Measurements from ENCODE around the gene PCBD1.
"Not testable (repeated sequence)": the region's sequence is repeated elsewhere in the genome, so short reads cannot be mapped to it uniquely, and the experiment has no call there.

The PCBD1 gene

DNA sequence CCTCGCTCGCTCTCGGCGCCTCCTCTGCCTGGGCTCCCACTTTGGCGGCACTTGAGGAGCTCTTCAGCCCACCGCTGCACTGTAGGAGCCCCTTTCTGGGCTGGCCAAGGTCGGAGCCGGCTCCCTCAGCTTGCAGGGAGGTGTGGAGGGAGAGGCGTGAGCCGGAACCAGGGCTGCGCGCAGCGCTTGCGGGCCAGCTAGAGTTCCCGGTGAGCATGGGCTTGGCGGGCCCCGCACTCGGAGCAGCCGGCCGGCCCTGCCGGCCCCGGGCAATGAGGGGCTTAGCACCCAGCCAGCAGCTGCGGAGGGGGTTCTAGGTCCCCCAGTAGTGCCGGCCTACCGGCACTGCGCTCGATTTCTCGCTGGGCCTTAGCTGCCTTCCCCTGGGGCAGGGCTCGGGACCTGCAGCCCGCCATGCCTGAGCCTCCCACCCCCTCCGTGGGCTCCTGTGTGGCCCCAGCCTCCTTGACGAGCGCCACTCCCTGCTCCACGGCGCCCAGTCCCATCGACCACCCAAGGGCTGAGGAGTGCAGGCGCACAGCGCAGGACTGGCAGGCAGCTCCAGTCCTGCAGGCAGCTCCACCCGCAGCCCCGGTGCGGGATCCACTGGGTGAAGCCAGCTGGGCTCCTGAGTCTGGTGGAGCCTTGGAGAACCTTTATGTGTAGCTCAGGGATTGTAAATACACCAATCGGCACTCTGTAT lies 26.7 kb downstream of the PCBD1 start:
- not testable (repeated sequence) for DNase-seq

DNA sequence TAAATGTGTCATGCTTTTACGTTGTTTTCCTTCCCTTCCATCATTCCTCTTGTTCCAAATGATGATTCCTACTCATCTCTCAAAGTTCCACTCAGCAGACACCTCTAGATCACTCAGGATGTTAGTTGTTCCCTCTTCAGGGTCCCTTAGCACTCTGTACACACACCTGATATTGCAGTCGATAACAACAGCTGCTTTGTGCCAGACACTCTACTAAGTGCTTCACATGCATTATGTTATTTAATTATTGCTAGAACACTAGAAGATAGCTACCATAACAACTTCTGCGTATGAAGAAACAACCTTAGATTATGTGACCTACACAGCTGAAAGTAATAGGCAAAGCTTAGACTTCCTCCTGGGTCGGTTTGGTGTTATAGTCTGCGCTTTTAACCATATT lies 29.6 kb downstream of the PCBD1 start:
- no peak for DNase-seq

DNA sequence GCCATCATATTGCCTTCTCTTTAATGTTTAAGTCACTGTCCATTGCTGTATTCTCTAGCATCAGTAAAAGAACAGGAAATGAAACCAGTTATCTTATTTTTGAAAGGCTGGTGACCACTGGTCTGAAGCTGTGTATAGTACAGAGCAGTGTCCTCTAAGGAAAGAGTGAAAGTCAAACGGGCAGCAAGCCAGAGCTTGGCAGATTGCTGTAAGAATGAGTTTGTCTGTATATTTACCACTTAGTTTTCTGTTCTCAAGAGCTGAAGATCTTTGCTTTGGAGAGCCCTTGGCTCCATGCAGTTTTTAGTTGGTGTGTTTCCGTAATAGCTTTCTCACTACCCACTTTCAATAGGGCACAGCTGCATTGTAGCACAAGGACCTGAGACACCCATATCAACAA lies 31.9 kb downstream of the PCBD1 start:
- DNase-seq, result no peak

DNA sequence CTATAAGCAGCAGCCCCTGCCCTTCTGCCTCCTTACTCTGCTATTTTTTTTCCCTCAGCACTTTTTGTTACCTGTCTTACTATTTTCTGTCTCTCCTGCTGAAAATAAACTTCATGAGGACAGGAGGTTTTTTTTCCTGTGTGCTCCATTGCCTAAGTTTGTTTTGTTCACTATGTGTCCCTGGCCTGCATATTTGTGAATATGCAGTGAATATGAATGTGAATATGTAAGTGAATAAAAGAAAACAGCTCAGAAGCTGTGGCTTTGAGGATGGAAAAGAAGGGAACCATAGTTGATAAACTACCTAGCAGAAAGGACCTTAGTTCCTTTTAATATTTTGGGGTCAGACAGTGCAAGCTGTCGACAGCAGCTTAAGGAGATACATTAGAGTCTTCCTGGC lies 34.9 kb downstream of the PCBD1 start:
- no peak for DNase-seq

DNA sequence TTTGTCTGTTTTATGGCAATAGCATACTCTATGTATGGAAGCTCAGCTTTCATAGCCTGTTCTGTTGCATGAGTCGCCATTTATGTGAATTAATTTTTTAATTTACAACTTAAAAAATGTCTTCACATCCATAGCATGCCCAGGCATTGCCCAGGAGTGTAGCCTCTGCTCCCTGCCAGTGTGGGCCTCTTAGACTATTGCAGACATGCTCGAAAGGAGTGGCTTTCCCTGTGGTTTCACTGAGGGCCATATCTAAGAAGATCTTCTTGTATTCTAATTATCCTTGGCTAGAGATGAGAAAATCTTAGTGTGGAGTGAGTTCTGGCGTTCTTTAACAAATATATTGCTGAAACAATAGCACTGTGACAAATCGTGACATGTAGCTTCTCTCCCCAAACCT lies 35.3 kb downstream of the PCBD1 start:
- DNase-seq, result no peak

DNA sequence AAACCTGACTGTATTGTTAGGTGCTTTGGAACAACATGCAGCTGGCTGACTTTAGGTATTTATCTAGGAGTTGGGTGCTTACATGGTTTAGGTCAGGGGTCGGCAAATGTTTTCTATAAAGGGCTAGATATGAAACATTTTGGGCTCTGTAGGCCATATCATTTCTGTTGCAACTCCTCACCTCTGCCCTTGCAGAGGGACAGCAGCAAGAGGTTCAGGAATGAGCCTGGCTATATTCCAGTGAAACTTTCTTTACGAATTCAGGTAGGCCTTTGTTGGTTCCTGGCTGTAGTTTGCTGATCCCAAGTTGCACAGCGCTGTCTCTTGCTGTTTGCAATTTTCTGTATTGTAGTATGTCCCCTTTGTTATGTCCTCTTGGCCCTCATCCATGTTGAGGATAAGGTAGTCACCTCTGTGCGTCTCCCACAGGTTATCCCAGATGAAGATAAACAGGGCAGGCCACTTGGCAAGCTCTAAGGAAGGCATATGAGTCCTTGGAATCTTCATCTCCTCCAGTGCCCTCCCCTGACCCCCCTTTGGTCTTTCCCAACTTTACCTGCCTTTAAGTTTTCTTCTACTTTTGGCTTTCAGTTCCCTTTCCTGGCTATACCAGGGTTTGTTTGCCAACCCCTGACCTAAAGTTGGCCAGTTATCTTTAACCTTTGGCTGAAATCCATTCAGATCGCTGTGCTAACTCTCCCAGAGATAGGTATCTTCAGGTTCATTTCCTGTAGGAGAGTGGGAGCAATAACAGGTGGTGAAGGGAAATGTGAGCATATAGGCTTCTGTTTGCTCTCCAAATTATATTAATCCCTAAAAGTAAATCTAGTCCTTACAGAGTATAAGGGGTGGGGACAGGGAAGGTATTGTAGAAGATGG lies 36.5 kb downstream of the PCBD1 start:
- no peak for DNase-seq

DNA sequence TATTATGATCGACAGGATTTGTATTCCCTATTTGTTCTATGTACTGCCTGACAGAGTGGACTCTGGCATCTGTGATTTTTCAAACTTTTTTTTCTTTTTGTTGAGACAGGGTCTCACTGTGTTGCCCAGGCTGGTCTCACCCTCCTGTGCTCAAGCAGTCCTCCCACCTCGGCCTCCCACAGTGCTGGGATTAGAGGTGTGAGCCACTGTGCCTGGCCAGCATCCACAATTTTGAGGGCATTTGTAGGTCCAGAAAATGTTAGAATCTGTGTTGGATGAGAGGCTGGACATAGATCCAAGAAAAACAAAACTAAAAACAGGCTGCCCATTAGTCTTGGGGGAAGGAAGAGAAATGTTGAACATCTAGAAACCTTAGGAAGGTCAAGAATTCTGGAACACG lies 38.3 kb downstream of the PCBD1 start:
- no peak for DNase-seq

DNA sequence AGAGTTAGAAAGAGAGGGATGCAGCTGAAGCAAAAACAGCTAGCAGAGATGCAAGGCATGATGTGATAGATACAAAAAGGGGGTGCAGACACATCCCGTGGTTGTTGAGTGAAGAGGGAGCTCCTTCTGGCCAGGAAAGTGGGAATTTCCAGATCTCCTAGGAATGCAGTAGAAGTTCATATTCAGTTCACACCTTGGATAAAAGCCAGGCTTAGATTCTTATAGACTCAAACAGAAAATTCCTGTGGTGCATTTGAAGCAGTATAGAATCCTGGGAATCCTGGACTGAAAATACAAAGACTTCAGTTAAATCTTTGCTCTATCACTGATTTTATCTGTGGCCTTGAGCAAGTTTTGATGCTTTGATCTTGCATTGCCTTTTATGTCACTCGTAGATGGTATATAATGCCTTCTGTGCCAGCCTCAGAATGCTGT lies 38.8 kb downstream of the PCBD1 start:
- no peak for DNase-seq

DNA sequence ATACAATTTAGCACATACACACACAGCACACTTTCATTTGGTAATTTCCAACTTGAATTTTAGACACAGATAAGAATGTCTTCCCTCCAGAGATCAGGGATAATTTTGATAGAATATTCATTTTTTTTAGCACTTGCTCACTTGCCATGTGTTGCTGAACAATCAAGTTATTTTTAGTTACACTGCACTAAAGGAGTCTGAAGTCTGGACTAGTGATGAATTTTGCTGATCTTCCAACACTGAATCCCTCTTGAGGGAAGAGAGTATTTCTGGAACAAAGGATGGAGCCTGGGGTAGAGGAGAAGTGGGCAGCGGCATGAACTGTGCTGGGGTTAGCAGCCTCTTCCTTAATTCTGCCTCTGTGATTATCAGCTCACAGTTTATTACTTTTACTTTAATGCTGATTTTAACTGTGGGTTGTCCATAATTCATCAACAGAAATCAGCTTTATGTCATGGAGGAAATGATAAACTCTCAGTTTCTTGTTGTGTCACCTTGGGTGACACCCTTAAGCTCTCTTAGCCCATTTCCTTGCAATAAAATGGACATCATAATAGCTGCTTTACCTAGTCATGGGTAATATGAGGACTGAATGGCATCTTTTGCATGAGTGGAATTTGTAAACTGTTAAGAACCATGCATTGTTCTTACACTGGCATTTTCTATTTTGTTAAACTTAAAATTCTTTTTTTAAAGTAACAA lies 40.6 kb downstream of the PCBD1 start:
- no peak for DNase-seq

DNA sequence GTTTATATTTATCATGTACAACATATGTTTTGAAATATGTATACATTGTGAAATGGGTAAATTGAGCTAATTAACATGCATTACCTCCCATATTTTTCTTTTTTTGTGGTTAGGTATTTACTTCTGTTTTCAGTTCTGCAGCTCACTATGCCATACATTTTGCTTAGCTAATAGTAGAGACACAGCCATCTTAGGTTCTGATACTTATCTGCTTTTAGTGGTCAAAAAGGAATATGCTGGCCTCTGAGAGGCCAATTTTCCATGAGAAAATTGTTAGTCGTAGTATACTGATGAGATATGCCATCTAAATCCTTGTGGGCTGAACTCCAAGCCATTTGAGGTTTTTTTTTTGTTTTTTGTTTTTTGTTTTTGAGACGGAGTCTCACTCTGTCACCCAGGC lies 41.6 kb downstream of the PCBD1 start:
- no peak for DNase-seq

DNA sequence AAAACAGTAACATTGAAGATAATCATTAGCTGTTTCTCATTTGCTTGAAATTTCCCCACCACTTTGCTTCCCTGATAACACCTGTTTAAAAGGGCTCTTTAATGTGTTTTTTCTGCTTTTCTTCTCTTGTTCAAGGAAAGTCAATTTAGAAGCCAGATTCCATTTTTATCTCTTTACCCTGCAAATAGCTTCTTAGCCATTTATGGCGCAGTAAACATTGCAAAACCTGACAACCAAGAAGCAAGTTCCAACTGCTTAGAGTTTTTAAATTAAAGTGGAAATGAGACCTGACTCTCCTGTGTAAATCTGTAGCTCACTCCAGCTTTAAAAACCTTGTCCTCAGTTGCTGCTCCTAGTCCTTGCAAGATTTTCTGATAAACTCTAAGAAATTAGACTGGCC lies 42.5 kb downstream of the PCBD1 start:
- no peak for DNase-seq

DNA sequence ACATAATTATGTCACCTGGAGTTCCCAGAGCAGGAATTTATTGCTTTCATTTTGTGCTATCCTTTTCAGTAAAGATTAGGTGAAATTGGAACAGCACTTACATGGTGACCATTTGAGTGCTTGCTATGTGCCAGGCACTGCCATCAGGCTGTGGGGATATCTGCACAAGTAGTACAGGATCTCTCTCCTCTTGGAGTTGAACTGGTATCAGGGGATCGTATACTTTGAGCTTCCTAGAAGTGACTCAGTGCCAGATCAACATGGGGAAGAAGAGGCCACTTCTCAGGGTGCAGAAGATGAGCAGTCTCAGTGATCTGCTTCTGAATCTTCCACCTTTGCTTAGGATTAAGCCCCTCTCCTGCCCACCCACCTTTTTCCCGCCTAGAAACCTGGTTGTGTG lies 43.1 kb downstream of the PCBD1 start:
- no peak for DNase-seq

DNA sequence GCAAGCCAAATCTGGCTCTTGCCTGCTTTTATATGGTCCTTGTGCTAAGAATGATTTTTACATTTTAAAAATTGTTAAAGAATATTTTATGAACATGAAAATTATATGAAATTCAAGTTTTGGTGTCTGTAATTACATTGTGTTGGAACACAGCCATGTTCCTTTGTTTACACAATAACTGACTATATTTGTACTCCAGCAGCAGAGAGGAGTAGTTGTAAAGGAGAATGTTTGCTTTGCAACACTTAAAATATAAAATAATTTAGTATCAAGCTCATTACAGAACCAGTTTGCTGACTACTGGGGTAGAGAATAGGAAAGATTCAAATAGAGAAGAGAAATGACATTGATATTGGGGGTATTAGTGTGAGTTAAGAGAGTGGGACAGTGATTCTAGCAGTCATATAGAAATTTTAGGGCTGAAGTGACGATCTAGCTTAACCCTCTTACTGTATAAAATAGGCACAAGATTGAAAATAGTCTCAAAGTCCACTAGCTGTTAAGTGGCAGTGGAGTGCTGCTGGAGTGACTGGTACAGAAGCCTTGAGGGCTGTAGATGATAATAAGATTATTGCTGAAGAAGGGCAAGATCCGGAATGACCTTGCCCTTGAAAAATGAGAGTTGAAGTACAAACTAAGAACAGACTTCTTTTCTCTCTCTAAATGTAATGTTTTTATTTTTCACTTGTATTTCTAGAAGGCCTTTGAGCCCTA lies 44.4 kb downstream of the PCBD1 start:
- DNase-seq, result no peak

DNA sequence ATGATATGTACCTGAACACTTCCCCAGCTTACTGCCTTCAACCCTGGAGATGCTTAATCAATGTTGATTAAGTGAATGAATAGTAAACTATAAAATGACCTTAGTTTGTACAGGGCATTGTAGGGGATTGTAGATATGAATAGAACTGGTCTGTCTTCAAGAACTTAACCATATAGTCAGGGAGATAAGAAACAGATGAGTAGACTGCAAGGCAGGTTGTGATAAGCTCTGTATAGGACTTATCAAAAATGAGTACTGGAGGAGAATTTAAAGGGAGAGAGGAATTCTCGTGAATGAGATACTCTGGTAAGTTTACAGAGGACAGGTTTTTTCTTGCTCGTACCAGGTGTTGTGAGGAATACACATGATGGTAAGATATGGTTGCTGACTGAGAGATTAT lies 45.0 kb downstream of the PCBD1 start:
- DNase-seq, result no peak

DNA sequence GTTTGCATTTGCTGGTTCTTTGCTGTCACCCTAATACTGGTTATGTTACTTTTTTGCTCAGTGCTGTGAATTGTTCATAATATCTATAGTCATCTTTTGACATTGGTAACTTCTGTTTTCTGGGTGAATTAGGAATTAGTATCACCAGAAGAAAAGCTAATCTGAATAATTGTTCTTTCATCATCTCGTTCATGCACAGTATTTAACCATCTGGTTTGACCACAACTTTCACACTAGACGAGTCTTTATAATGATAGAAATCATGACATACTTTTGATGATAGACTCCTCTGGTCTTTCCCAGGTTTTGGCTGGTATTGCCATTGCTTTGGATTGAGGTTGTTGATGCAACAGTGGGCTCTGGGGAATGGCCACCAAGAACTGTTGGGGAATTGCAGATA lies 47.5 kb downstream of the PCBD1 start:
- no peak for DNase-seq

DNA sequence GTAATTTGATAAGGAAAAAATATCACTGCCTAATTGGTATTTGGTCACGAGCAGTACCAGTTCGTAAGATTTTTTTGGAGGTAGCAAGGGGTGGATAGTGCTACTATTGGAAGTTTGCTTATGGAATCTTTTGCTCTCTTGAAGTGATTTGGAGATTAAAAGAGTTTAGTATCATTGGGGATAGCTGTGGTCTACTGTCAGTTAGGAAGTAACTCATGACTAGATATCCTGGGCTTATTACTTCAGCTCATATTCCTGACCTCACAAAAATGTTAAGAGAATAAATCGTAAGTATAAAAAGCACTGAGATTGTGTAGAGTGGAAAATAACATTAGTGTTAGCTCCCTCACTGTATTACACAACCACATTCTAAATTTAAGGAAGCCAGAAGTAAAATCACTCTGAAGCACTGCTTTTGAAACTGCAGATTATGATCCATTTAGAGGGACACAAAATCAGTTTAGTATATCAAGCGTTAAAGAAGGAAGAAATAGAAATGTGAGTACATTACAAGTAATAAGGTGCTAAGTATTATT lies 50.0 kb downstream of the PCBD1 start:
- no peak for DNase-seq

DNA sequence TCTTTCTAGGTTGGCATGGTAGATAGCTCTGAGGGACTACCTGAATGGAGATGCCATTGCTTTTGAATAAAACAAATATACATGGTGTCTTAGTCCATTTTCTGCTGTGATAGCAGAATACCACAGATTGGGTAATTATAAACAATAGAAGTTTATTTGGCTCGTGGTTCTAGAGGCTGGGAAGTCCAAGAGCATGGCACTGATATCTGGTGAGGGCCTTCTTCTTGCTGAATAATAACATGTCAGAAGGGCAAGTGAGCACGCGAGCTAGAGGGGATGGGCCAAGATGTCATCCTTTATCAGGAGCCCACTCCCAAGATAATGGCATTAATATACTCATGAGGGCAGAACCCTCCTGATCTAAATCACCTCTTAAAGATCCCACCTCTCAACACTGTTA lies 50.7 kb downstream of the PCBD1 start:
- DNase-seq, result no peak

DNA sequence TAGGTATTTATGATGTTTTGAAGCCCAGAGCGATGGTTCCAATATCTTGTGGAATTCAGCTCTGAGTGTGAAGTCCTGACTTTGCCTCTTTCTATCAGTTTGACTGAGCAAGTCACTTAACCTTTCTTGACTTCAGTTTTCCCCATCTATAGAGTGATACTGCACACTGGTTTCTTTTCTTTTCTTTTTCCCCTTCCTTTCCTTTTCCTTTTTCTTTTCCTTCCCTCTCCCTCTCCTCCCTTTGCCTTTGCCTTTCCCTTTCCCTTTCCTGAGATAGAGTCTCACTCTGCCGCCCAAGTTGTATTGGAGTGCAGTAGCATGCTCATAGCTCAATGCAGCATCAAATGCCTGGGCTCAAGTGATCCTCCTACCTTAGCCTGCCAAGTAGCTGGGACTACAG lies 52.0 kb downstream of the PCBD1 start:
- DNase-seq, result no peak

DNA sequence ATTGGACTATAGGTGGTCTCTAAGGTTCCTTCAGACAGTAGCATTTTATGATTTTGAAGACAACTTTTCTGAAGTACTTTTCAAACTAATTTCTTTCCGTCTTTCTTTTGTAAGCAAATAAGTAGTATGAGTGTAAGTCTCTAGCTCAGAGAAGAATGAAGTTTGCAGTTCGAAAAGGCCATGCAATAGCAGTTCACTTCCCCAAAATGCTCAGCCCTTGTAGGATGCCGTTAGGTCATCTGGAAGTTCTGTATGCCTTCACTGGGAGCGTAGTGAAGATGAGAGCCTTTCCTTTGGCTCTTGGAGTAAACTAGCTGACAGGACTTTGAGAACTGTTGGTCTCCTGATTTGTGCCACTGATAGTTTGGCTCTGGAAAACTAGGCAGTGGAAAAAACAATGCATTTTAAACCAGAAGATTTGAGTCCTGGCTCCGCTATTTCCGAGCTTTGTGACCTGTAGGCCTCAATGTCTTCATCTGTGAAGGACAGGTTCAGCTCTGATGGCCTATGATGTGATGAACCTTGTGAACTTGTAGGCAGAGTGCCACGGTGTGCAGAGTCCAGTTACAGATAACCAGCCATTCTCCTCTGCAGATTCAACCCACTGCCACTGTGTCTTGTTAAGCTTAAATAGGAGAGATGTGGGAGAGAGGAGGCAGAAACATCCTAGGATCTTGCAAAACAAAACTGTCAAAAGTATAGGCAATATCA lies 53.8 kb downstream of the PCBD1 start:
- no peak for DNase-seq

DNA sequence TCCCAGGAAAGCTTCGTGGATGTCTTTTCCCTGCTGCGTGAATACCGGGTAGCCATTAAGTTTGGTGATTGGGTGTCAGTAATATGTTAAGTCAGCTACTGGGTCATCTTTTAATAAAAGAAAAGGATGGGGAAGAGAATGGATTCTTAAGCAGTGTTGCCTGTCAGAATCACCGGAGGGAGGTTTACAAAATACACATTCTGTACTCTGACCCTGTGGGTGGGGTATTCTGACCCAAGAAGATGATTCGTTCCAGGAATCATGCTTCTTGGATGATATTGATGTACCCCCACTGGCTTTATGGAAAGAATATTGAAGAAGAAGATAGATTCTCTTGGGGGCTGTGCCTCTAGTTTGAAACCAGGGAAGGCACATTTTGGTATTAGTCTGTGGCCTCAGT lies 54.3 kb downstream of the PCBD1 start:
- no peak for DNase-seq

DNA sequence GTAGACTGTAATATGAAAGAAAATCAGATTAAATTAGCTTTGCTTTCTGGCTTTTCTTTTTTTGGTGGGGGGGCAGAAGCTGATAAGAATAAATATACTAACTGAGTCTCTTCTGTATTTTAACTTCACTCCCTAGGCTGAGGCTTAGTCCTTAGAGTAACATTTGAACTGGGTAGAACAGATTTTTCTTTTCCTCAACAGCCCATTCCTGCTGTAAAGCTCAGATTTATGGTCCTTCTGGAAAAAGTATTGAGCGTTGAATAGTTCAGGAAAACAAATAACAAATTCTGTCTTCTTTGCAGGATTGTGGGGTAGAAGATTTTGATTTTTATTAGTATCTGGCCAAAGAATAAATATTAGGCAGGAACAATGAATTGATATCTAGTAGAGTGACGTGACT lies 54.8 kb downstream of the PCBD1 start:
- no peak for DNase-seq
